Measurements from ENCODE around the gene MCM3AP.

GRCh38 chr21:46206163-46207005 is 79.0 kb downstream of the MCM3AP start:
- TF ChIP-seq CTCF (IDR thresholded peaks at IDR 0.05) = no peak
- no peak for TF ChIP-seq POLR2A (IDR thresholded peaks at IDR 0.05; ENCODE audit: low read depth)
- TF ChIP-seq POLR2AphosphoS5 (IDR thresholded peaks at IDR 0.05) = no peak

Data from esophagus muscularis mucosa (tissue), 3 donors.